Sigmoid colon (tissue), 4 donors: ENCODE data around the gene CRYGN.

Experiments used
- EP300 ChIP-seq, 4 donors: sonication (generic); formaldehyde crosslinking; IDR thresholded peaks; one replicate each; pipeline ENCODE4 v1.6.1; 2017; ENCODE audit warnings: antibody characterized with exemption in 4 of 4
- POLR2AphosphoS5 ChIP-seq, 4 donors: sonication (generic); formaldehyde crosslinking; IDR thresholded peaks; one replicate each; pipeline ENCODE4 v1.6.1; 2017; ENCODE audit warnings: antibody characterized with exemption in 4 of 4

DNA sequence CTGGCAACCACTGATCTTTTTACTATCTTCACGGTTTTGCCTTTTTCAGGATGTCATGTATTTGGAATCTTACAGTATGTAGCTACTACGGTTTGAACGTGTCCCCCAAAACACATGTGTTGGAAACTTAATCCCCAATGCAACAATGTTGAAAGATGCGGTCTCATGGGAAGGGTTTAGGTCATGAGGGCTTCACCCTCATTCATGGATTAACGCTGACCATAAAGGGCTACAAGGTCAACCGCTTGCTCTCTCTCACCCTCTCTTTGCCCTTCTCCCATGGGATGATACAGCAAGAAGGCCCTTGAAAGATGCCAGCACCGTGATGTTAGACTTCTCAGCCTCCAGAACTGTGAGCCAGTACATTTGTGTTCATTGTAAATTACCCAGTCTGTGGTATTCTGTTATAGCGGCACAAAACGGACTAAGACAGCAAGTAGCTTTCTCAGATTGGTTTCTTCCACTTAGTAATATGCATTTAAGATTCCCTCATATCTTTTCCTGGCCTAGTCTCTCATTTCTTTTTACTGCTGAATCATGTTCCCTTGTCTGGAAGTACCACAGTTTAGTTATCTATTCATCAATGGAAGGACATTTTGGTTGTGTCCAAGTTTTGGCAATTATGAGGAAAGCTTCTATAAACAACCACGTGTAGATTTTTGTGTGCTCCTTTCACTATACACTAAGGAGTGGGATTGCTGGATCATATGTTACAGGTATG is 3.0 kb upstream of the CRYGN start:
- no peak for TF ChIP-seq POLR2AphosphoS5 (IDR thresholded peaks at IDR 0.05)
- TF ChIP-seq EP300 (IDR thresholded peaks at IDR 0.05): no peak
